GM12878 (cell line): Measurements from ENCODE around the gene MYCT1.

Experiments used
- CTCF ChIP-seq, 3 experiments: IDR thresholded peaks in 2 of 3; conservative IDR thresholded peaks in 1 of 3; 2 replicates each; pipeline ENCODE4 v1.5.1; 2011; ENCODE audit warnings: low read depth in 3 of 3, low read length in 3 of 3, mild to moderate bottlenecking in 3 of 3, control low read depth in 2 of 3, moderate library complexity in 2 of 3, inconsistent platforms in 1 of 3, mixed read lengths in 1 of 3; ENCODE audit not compliant: control insufficient read depth in 2 of 3, insufficient read depth in 1 of 3; ENCODE audit errors: extremely low read depth in 1 of 3
- GABPA ChIP-seq: IDR thresholded peaks from 2 replicates; pipeline ENCODE4 v1.6.1; 2014; ENCODE audit warnings: antibody characterized with exemption, low read depth, mild to moderate bottlenecking, inconsistent platforms

DNA sequence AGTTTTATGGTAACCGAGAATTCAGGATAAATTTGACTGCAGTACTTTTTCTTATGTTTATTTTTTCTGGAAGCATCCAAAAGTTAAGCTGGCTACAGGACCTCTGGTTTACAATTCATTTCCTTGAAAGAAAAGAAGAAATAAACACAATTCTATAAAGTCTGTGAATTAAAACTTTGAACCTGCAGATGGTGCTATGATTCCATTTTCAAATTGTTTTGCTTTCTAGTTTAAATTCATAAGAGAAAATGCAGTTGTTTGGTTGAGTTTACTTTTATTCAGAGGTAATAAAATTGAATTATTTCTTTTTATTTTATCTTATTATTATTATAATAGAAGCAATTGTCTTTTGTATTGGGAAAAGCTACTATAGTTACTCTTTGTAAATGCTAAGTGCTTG, 51.1 kb downstream of the MYCT1 start:
- TF ChIP-seq CTCF (IDR thresholded peaks at IDR 0.05 in 2 of 3, conservative IDR thresholded peaks at IDR 0.05 in 1 of 3; ENCODE audit: control insufficient read depth in 2 of 3, extremely low read depth in 1 of 3, insufficient read depth in 1 of 3, low read depth in 3 of 3, low read length in 3 of 3), result no peak; a peak in 1 of 6 replicates
- TF ChIP-seq GABPA, result no peak
